ENCODE data around the gene MEF2C.

MEF2C gene

GRCh38 chr5:88887342-88887741 is 4.4 kb upstream of the MEF2C start:
- no peak for DNase-seq

GRCh38 chr5:88886746-88887341 is 3.9 kb upstream of the MEF2C start:
- no peak for DNase-seq

GRCh38 chr5:88886252-88886651 is 3.3 kb upstream of the MEF2C start:
- DNase-seq = peak; percentile 29

GRCh38 chr5:88885002-88885401 is 2.0 kb upstream of the MEF2C start:
- DNase-seq = peak; percentile 45

- DNase-seq = peak; percentile 22
Observed at GRCh38 chr5:88884608-88884877, 1.6 kb upstream of the MEF2C start.

- DNase-seq = peak; percentile 59
Observed at GRCh38 chr5:88883836-88884607, 1.0 kb upstream of the MEF2C start.

GRCh38 chr5:88882276-88883038 is 527 bp downstream of the MEF2C start:
- peak; percentile 31 for DNase-seq

GRCh38 chr5:88881571-88881971 is 1.4 kb downstream of the MEF2C start:
- DNase-seq = peak; percentile 84

- DNase-seq = peak; percentile 74
Observed at GRCh38 chr5:88880201-88880600, 2.8 kb downstream of the MEF2C start.

GRCh38 chr5:88879724-88880123 is 3.3 kb downstream of the MEF2C start:
- DNase-seq = peak; percentile 6

GRCh38 chr5:88878976-88879375 is 4.0 kb downstream of the MEF2C start:
- DNase-seq = peak; percentile 23

GRCh38 chr5:88877826-88878225 is 5.2 kb downstream of the MEF2C start:
- DNase-seq = no peak

GRCh38 chr5:88876714-88877113 is 6.3 kb downstream of the MEF2C start:
- DNase-seq = no peak

- peak; percentile 21 for DNase-seq
Observed at GRCh38 chr5:88875341-88876234, 7.4 kb downstream of the MEF2C start.

GRCh38 chr5:88873447-88873846 is 9.5 kb downstream of the MEF2C start:
- DNase-seq = no peak

- no peak for DNase-seq
Observed at GRCh38 chr5:88872971-88873370, 10.0 kb downstream of the MEF2C start.

GRCh38 chr5:88870285-88870684 is 12.7 kb downstream of the MEF2C start:
- no peak for DNase-seq

GRCh38 chr5:88868468-88869068 is 14.4 kb downstream of the MEF2C start:
- no peak for DNase-seq

GRCh38 chr5:88867638-88868037 is 15.3 kb downstream of the MEF2C start:
- no peak for DNase-seq

- no peak for DNase-seq
Observed at GRCh38 chr5:88863523-88863922, 19.5 kb downstream of the MEF2C start.

GRCh38 chr5:88862547-88863175 is 20.3 kb downstream of the MEF2C start:
- DNase-seq = no peak

GRCh38 chr5:88861231-88861630 is 21.8 kb downstream of the MEF2C start:
- no peak for DNase-seq

All from inflammatory macrophage treated with lipopolysaccharide for 4 hours (primary cell).